Osteoblast (primary cell): ENCODE measurements around the gene FGFRL1. TPM values are rescaled to one million over a fixed set of nuclear protein-coding genes. Genes with fewer than 3 reads are reported as not detected.

Experiments
- DNase-seq: peaks from one replicate; pipeline ENCODE4 v3.0.0; 2011; ENCODE audit warnings: low spot score, mixed read lengths; ENCODE audit not compliant: insufficient read length; ENCODE audit errors: missing footprints
- H2AFZ ChIP-seq: 2 replicates; pipeline ENCODE4 v1.6.0; 2011; ENCODE audit warnings: mild to moderate bottlenecking, low read length
- H3K27ac ChIP-seq: 2 replicates; pipeline ENCODE4 v1.5.1; 2011; ENCODE audit warnings: mild to moderate bottlenecking, low read depth, low read length, moderate library complexity
- H3K27me3 ChIP-seq: 2 replicates; pipeline ENCODE4 v1.6.0; 2012; ENCODE audit warnings: mild to moderate bottlenecking, control low read depth, inconsistent platforms, low read length, moderate library complexity; ENCODE audit not compliant: insufficient read depth
- H3K36me3 ChIP-seq: 2 replicates; pipeline ENCODE4 v1.5.1; 2011; ENCODE audit warnings: mild to moderate bottlenecking, low read length, control low read depth, moderate library complexity; ENCODE audit not compliant: insufficient read depth
- H3K4me1 ChIP-seq: 2 replicates; pipeline ENCODE4 v1.5.1; 2011; ENCODE audit warnings: mild to moderate bottlenecking, low read length, control low read depth, moderate library complexity; ENCODE audit not compliant: insufficient read depth
- H3K4me2 ChIP-seq: 2 replicates; pipeline ENCODE4 v1.6.0; 2011; ENCODE audit warnings: mild to moderate bottlenecking, low read length; ENCODE audit not compliant: insufficient read depth
- H3K4me3 ChIP-seq: fragments of 200-600 bp; sonication (generic); 3 replicates; pipeline ENCODE4 v1.5.1; 2012; ENCODE audit warnings: mild to moderate bottlenecking, low read length, inconsistent platforms; ENCODE audit not compliant: insufficient read depth
- H3K79me2 ChIP-seq: 2 replicates; pipeline ENCODE4 v1.6.0; 2012; ENCODE audit warnings: mild to moderate bottlenecking, low read length, control low read depth, inconsistent platforms; ENCODE audit not compliant: insufficient read depth
- H3K9me3 ChIP-seq: 2 replicates; pipeline ENCODE4 v1.5.1; 2011; ENCODE audit warnings: low read depth, low read length, control low read depth
- H4K20me1 ChIP-seq: 2 replicates; pipeline ENCODE4 v1.6.0; 2012; ENCODE audit warnings: mild to moderate bottlenecking, low read length, control low read depth; ENCODE audit not compliant: insufficient read depth
- total RNA-seq: library from RNA; depleted of rRNA; stranded (reverse); fragments of >200 nt; gene quantifications from 2 replicates; pipeline ENCODE4 v1.2.3, GENCODE V29; 2012
- TF ChIP-seq, protein P1 (sequence below): IDR thresholded peaks from 2 replicates; pipeline ENCODE4 v1.5.1; 2011; ENCODE audit warnings: mild to moderate bottlenecking, low read depth, low read length, moderate library complexity; ENCODE audit errors: extremely low read depth

FGFRL1 gene
- total RNA-seq, 1 donor = 30.8 TPM

DNA sequence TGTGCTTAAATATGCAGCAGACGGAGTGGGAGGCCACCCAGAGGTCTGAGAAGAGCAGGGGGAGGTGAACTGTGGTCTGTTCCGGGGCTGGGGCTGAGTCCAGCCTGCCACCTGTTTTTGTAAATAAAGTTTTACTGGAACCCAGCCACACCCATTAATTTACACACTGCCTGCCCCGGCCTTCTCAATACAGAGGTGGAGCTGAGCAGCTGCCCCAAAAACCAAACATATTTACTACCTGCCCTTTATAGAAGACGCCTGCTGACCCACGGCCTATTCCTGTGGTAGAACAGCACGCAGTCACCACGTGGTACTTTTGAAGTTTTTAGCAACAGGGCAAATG is 45.9 kb downstream of the FGFRL1 start:
- Histone ChIP-seq H3K36me3 (no peaks in the 10 kb centered on the region), H3K4me2 (no peak overlapping the region), H3K4me1 (peaks cover 11% of the 10 kb centered on the region), H3K79me2 (no peaks in the 10 kb centered on the region), H3K9me3 (no peaks in the 10 kb centered on the region), H3K27ac (no peak overlapping the region), H3K27me3 (peaks cover 57% of the 10 kb centered on the region), H2AFZ (no peak overlapping the region), H3K4me3 (no peak overlapping the region), H4K20me1 (no peaks in the 10 kb centered on the region)
- no peak for DNase-seq
- TF ChIP-seq, protein P1, sequence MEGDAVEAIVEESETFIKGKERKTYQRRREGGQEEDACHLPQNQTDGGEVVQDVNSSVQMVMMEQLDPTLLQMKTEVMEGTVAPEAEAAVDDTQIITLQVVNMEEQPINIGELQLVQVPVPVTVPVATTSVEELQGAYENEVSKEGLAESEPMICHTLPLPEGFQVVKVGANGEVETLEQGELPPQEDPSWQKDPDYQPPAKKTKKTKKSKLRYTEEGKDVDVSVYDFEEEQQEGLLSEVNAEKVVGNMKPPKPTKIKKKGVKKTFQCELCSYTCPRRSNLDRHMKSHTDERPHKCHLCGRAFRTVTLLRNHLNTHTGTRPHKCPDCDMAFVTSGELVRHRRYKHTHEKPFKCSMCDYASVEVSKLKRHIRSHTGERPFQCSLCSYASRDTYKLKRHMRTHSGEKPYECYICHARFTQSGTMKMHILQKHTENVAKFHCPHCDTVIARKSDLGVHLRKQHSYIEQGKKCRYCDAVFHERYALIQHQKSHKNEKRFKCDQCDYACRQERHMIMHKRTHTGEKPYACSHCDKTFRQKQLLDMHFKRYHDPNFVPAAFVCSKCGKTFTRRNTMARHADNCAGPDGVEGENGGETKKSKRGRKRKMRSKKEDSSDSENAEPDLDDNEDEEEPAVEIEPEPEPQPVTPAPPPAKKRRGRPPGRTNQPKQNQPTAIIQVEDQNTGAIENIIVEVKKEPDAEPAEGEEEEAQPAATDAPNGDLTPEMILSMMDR = no peak

DNA sequence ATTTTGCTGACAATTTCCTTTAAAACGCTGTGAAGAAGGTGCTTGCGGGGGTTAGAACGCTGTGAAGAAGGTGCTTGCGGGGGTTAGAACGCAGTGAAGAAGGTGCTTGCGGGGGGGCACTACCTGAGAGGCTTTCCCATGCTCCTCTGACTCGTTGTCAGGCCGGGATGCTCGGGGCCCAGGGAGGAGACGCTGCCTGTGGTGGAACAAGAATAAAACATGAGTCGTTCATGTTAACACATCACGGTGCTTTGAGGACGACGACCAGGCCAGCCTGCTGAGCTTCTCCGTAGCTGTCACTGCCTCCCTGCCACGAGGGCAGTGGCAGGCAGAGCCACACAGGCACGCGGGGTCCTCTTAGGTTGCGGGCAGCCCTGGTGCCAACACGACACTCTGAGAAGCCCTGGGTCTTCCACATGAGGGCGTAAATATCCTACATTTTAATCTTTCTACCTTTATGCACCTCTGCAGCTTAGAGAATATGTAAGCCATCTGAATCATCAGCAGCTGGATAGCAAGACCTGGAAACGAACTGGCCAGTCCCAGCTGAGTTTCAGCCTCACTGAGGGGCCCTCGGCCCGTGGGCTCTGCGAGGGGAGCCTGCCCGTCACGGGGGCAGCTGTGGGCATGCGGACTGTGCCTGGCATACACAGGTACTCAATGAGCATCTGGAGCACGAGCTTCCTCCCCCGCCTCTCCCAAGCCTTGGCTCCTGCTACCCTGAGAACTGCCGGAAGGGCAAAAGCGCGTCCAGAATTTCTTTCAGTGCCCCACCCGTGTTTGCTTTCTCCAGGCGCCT is 47.0 kb downstream of the FGFRL1 start:
- TF ChIP-seq, protein P1 = no peak
- no peaks in the 10 kb centered on the region for H3K36me3 ChIP-seq
- H4K20me1 ChIP-seq = no peaks in the 10 kb centered on the region
- no peaks in the 10 kb centered on the region for H3K79me2 ChIP-seq
- H3K4me2 ChIP-seq = no peak overlapping the region
- H3K27me3 ChIP-seq = peaks cover 59% of the 10 kb centered on the region
- H3K9me3 ChIP-seq = no peaks in the 10 kb centered on the region
- no peak overlapping the region for H2AFZ ChIP-seq
- DNase-seq = no peak
- peaks cover 3% of the 10 kb centered on the region for H3K4me1 ChIP-seq
- H3K27ac ChIP-seq = no peak overlapping the region
- H3K4me3 ChIP-seq = no peak overlapping the region

DNA sequence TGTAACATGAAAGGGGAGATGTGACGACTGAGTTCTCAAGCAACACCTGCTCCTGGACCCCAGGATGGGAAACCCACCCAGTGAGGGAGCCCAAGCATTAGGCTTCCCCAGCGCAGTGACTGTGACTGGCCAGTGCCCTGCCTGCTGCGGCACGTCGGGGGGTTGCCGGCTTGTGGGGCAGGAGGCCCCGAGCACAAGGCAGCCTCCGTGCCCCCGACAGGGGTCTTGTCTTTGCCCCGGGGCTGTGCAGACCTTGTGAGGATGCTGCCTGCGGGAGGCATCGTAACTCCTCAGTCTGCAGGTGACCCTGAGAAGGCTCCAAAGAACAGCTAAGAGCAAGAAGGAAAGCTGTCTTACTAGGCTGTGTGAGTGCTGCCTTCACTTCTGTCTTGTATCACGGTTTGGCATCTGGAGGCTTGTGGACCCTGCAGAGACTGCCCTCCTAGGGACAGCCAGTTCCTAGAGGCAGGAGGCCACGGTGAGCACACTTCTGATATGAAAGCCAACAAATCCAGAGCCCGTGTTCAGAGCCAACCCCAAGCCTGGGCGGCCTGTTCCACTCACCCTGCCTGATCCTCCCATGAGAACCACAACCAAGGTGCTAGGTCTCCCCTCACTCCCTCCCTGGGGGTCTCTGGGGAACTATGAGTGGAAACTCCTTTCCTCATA is 47.7 kb downstream of the FGFRL1 start:
- H3K36me3 ChIP-seq = no peaks in the 10 kb centered on the region
- H3K4me2 ChIP-seq = no peak overlapping the region
- no peaks in the 10 kb centered on the region for H3K4me1 ChIP-seq
- no peak for DNase-seq
- no peak overlapping the region for H3K4me3 ChIP-seq
- no peaks in the 10 kb centered on the region for H4K20me1 ChIP-seq
- TF ChIP-seq, protein P1 = no peak
- no peaks in the 10 kb centered on the region for H3K9me3 ChIP-seq
- no peak overlapping the region for H3K27ac ChIP-seq
- H2AFZ ChIP-seq = no peak overlapping the region
- H3K27me3 ChIP-seq = peaks cover 58% of the 10 kb centered on the region
- H3K79me2 ChIP-seq = no peaks in the 10 kb centered on the region

DNA sequence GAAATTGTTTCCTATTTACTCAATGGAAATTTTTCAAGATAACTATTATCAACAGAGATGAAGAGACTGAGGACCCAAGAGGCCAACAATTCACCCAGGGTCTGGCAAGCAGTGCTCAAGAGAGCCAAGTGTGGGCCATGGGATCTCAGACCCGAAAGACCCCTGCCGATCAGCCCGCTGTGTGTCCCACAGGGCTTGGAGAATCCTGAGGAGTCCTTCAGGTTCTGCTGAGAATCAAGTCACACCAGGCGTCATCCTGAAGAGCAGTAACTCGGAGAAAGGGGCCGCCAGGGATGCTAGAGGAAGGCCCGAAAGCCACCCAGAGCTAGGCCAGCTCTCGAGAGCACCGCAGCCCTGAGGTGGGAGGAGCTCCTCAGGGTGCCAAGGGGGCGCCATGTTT is 48.7 kb downstream of the FGFRL1 start:
- Histone ChIP-seq H3K4me1 (no peaks in the 10 kb centered on the region), H3K9me3 (no peaks in the 10 kb centered on the region), H2AFZ (no peak overlapping the region), H4K20me1 (no peaks in the 10 kb centered on the region), H3K4me3 (no peak overlapping the region), H3K27me3 (peaks cover 59% of the 10 kb centered on the region), H3K4me2 (no peak overlapping the region), H3K27ac (no peak overlapping the region), H3K79me2 (no peaks in the 10 kb centered on the region), H3K36me3 (no peaks in the 10 kb centered on the region)
- TF ChIP-seq, protein P1 = no peak
- no peak for DNase-seq
